HG02884 (cell line): Measurements from ENCODE around the gene ZSWIM8.
A peak's percentile ranks its signal among the peaks of the same experiment; 100 is the strongest.
"Not testable (repeated sequence)": the region's sequence is repeated elsewhere in the genome, so short reads cannot be mapped to it uniquely, and the experiment has no call there.

ENCODE experiments used
- ATAC-seq: cut with Tn5 transposase; IDR thresholded peaks from one replicate; pipeline ENCODE4 v1.9.1; 2021; ENCODE audit warnings: mild to moderate bottlenecking, moderate library complexity; ENCODE audit not compliant: unreplicated experiment

ZSWIM8 gene

GRCh38 chr10:73795491-73795890 lies 10.1 kb downstream of the ZSWIM8 start:
- not testable (repeated sequence) for ATAC-seq

DNA sequence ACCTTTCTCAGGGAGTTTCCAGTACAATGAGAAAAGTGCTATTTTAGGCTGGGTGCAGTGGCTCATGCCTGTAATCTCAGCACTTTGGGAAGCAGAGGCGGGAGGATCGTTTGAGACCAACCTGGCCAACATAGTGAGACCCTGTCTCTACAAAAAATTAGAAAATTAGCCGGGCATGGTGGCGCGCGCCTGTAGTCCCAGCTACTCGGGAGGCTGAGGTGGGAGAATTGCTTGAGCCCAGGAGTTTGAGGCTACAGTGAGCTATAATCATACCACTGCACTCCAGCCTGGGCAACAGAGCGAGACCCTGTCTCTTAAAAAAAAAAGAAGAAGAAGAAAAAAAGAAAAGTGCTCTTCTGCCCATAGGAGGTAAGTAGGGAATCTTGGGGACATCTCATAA lies 10.6 kb downstream of the ZSWIM8 start:
- not testable (repeated sequence) for ATAC-seq

- no peak for ATAC-seq
Observed at GRCh38 chr10:73796766-73797165, 11.4 kb downstream of the ZSWIM8 start.

- no peak for ATAC-seq
Observed at GRCh38 chr10:73797324-73798025, 12.1 kb downstream of the ZSWIM8 start.

DNA sequence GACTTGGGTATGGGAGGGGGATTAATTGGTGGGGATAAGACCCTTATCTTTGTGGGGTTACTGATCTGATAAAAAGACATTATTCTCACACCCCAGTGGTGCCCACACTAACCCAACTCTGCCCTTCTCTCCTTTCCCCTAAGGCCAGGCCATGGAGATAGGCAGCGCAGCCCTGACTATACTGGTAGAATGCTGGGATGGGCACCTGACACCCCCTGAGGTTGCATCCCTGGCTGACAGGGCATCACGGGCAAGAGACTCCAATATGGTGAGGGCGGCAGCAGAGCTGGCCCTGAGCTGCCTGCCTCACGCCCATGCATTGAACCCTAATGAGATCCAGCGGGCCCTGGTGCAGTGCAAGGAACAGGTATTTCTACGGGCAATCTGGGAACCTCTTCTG lies 12.7 kb downstream of the ZSWIM8 start:
- ATAC-seq = no peak

DNA sequence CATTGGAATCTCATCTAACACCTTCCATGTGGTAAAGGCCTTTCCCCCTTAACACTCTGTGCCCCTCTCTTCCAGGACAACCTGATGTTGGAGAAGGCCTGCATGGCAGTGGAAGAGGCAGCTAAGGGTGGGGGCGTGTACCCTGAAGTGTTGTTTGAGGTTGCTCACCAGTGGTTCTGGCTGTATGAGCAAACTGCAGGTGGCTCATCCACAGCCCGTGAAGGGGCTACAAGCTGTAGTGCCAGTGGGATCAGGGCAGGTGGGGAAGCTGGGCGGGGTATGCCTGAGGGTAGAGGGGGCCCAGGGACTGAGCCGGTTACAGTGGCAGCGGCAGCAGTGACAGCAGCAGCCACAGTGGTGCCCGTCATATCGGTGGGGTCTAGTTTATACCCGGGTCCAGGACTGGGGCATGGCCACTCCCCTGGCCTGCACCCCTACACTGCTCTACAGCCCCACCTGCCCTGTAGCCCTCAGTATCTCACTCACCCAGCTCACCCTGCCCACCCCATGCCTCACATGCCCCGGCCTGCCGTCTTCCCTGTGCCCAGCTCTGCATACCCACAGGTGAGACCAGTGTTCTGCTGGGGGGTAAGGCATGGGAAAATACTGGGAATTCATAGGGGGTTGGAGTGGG lies 13.6 kb downstream of the ZSWIM8 start:
- no peak for ATAC-seq

DNA sequence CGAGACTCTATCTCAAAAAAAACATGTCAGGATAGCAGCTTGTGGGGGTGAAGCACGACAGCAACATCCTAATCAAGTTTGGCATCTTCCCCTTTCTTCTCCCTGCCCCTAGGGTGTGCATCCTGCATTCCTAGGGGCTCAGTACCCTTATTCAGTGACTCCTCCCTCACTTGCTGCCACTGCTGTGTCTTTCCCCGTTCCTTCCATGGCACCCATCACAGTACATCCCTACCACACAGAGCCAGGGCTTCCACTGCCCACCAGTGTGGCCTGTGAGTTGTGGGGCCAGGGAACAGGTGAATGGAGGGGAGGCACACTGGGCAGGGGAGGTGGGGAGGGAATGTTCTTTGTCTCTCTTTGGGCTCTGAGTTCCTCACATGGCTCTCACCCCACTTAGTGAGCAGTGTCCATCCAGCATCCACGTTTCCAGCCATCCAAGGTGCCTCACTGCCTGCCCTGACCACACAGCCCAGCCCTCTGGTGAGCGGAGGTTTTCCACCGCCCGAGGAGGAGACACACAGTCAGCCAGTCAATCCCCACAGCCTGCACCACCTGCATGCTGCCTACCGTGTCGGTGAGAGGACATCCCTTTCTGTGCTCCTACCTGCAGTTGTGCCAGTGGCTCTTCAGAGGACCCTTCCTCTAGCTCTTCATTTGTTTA lies 14.6 kb downstream of the ZSWIM8 start:
- ATAC-seq = no peak

DNA sequence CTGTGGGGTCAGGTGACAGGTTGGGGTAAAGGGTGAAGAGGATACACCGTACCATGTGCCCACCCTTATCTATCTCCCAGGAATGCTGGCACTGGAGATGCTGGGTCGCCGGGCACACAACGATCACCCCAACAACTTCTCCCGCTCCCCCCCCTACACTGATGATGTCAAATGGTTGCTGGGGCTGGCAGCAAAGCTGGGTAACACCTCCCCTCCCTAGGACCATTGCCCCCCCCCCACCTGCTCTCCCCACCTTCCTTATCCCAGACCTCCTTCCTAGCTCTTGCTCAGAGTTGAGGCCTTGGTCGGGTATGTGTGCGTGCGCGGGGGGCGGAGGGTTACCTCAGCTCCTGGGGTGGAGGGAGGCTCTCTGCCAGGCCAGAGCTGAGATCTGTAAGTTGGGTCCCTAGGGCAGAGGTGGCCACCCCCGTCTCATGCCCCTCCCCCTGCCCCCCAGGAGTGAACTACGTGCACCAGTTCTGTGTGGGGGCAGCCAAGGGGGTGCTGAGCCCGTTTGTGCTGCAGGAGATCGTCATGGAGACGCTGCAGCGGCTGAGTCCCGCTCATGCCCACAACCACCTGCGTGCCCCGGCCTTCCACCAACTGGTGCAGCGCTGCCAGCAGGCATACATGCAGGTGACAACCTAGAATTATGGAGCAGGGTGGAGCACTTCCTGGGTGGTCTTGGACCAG lies 15.3 kb downstream of the ZSWIM8 start:
- no peak for ATAC-seq

DNA sequence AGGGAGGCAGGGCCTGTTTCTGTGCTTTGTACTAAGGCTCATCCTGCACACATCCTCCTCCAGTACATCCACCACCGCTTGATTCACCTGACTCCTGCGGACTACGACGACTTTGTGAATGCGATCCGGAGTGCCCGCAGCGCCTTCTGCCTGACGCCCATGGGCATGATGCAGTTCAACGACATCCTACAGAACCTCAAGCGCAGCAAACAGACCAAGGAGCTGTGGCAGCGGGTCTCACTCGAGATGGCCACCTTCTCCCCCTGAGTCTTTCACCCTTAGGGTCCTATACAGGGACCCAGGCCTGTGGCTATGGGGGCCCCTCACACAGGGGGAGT lies 15.8 kb downstream of the ZSWIM8 start:
- no peak for ATAC-seq

DNA sequence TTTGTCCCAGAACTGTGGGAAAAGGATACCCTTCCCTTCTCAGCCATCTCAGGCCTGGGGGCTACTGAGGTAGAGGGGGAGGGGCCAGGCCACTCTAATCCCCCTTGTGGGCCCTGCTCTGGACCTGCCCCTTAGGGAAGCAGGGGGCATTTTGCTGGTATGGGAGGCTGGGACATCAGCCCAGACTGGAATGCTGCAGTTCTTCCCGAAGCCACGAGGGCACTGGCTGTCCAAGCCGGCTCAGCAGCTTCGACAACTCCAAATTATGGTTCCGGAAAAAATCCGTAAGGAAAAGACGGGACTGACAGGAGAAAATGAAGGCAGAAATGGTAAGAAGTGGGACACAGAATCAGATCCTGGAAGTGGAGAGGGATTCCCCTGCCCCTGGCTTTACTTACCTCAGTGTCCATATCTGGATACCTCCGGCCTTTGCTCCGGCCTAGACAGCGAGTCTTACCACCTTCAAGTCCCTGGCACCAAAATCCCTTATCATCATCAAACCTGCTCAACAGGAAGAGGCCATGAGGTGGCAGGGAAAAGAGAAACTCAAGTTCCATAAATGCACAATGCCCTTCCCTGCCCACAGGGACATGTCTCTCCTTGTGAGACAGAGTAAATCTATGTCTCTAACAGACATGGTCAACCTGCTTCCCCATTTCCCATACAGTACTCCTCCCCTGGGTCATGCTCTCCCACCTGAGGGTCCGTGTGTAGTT lies 17.0 kb downstream of the ZSWIM8 start:
- ATAC-seq = no peak

DNA sequence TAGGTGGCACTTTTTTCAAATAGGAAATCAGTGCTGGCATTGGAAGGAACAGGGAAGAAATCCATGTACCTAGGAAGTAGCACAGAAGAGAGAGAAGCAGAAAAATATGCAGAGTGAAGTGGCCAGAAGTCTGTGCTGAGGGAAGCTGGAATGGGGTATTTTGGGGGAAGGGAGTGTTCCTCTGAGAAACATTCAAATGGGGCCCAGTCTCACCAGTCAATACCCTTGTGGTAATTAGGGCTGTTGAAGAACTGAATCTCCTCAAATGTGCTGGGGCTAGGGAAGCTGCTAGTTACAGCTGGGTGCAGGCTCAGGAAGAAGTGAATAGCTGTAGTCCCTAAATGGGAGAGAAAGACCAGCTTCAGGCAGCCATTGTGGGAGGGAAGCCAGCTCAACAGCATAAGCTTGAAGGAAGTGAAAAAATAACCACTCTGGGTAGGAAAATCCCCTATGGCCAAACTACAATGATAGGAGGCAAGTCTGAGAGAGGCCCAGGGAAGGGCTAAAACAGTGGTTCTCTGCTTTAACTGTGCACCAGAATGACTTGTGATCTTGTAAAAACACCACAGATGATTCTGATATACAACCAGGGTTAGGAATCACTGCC lies 18.4 kb downstream of the ZSWIM8 start:
- ATAC-seq = peak; percentile 84

DNA sequence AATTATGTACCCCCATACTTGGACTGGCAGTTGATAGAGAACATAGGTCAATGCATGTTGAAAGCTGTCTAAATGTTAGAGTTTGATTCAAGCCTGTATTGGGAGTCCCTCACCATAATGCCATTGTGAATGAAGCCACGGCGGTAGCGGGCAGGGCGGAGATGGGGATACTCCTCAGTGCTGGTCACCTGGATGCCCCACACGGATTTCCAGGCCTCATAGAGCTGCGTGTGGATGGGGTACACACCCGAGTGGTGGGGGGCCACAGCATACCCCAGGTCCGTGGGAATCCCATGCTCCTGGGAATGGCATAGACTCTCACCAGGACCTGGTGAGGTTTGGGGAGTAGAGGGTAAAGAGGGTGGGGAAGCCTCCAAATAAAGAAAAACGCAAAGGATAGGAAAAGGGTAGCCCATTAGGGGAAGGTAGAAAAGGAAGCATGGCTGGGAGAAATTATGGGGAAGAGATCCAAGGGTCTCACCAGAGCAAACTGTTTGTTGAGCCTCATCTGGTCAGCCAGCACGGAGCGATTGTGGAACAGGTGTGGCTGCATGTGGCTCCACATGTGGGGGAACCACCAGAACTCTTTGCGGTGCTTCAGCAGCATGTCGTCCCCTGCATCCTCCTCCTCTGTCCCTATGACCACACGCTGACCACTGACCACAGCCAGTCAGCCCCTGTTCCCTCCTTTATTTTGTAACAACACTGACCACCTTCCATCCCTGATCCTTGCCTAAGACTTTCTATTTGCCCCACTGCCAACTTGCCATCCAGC lies 21.0 kb downstream of the ZSWIM8 start:
- ATAC-seq = no peak

- no peak for ATAC-seq
Observed at GRCh38 chr10:73807471-73807870, 22.1 kb downstream of the ZSWIM8 start.

DNA sequence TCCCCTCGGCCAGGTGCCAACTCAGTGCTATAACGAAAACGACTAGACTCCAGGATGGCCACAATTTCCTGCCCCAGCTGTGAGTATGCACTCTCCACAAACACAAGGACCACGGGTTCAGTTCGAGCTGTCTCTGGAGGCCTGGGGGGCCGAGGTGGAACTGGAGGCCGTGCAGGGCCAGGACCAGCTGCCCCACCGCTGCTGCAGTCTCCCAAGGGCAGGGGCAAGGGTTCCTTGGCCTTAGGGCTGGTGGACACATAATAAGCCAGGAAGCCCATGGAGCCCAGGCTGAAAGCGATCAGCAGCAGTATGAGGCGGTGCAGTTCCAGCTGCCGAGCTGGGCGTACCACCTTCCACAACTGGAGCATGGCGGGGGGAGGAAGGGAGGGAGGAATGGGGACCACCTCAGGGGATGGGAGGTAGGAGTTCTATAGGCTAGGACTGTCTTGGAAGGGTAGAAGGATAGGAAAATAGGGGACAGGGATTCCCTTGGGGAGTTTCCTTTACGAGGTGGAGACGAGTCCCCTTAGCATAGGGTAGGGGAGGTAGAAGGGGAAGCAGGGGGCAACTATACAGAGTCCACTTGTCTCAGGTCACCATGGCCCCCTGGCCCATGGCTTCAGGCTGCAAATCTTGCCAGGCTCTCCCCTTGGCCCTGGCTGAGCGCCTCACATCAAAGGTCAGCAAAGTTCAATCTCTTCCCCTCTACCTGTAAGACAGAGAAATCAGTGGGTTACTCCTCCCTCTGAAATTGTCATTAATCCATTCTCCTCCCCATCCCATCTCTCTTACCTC lies 22.8 kb downstream of the ZSWIM8 start:
- ATAC-seq = no peak

- ATAC-seq = no peak
Observed at GRCh38 chr10:73809061-73809818, 23.8 kb downstream of the ZSWIM8 start.

DNA sequence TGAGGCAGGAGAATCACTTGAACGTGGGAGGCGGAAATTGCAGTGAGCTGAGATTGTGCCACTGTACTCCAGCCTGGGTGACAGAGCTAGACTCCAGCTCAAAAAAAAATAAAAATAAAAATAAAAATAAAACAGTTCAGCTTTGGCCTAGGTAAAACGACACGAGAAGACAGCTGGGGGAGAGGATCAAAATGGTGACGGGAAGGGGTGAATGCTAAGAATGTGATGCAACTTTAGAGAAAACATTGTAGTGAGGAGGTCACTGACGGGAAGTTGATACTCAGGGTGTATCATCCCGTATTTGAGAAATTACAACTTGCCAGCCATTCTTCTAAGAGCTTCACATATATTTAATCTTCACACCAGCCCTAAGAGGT lies 24.9 kb downstream of the ZSWIM8 start:
- no peak for ATAC-seq

- ATAC-seq = peak; percentile 22
Observed at GRCh38 chr10:73810735-73811465, 25.5 kb downstream of the ZSWIM8 start.

- no peak for ATAC-seq
Observed at GRCh38 chr10:73812657-73813056, 27.3 kb downstream of the ZSWIM8 start.
